Mammary epithelial cell (primary cell): ENCODE data around the gene UBN2.

Experiments used
- CTCF ChIP-seq, 2 donors: IDR thresholded peaks in 1 of 2; conservative IDR thresholded peaks in 1 of 2; 2 replicates each; pipeline ENCODE4 v1.5.1; 2011 to 2012; ENCODE audit warnings: inconsistent platforms in 2 of 2, low read length in 2 of 2, mild to moderate bottlenecking in 2 of 2, control low read depth in 1 of 2, low read depth in 1 of 2; ENCODE audit not compliant: insufficient read depth in 1 of 2; ENCODE audit errors: extremely low read depth in 1 of 2
- EZH2 ChIP-seq: IDR thresholded peaks from 2 replicates; pipeline ENCODE4 v1.6.1; 2012; ENCODE audit warnings: low read length, inconsistent platforms, borderline replicate concordance

GRCh38 chr7:139259142-139259541, 28.1 kb downstream of the UBN2 start:
- TF ChIP-seq CTCF (conservative IDR thresholded peaks at IDR 0.05 in 1 of 2, IDR thresholded peaks at IDR 0.05 in 1 of 2; ENCODE audit: extremely low read depth in 1 of 2, insufficient read depth in 1 of 2, low read depth in 1 of 2, low read length in 2 of 2), result no peak
- TF ChIP-seq EZH2, result no peak
